Measurements from ENCODE around the gene FAM107A. TPM values are rescaled to one million over a fixed set of nuclear protein-coding genes. Genes with fewer than 3 reads are reported as not detected.

FAM107A gene
- total and polyA plus RNA-seq, 5 donors from 2014 or later = not detected

Other genes starting within 250 kb of the FAM107A start
- 21.8 TPM for gene PXK, start 244.5 kb downstream of the FAM107A start, total RNA-seq
- 10 to 100 TPM; 24.9 to 32.6 (median 31.9) TPM for gene PXK, start 244.5 kb downstream of the FAM107A start, polyA plus RNA-seq
- 40.1 TPM for gene PDHB, start 143.6 kb downstream of the FAM107A start, total RNA-seq
- gene PDHB, start 143.6 kb downstream of the FAM107A start, polyA plus RNA-seq = 100 to 1,000 TPM; 116 to 159 (median 133) TPM
- gene KCTD6, start 85.3 kb downstream of the FAM107A start, total RNA-seq = 5.8 TPM
- 10 to 100 TPM in 2 of 4 donors, 1 to 10 TPM in 2; 8.1 to 14.3 (median 10.8) TPM for gene KCTD6, start 85.3 kb downstream of the FAM107A start, polyA plus RNA-seq
- not detected for gene ACOX2, start 40.2 kb downstream of the FAM107A start, total RNA-seq
- not detected for gene ACOX2, start 40.2 kb downstream of the FAM107A start, polyA plus RNA-seq
- not detected for gene FAM3D, start 89.4 kb upstream of the FAM107A start, total RNA-seq
- not detected for gene FAM3D, start 89.4 kb upstream of the FAM107A start, polyA plus RNA-seq